H9 (cell line): ENCODE data around the gene JAG1. TPM values are rescaled to one million over a fixed set of nuclear protein-coding genes. Genes with fewer than 3 reads are reported as not detected.

ENCODE experiments used
- DNase-seq: peaks from one replicate; pipeline ENCODE4 v3.0.0-alpha.2; 2017
- H2AFZ ChIP-seq: one replicate; pipeline ENCODE4 v1.6.1; 2013; ENCODE audit warnings: mild to moderate bottlenecking, low read length, control low read depth, moderate library complexity
- H2AK5ac ChIP-seq: 2 replicates; pipeline ENCODE4 v1.6.1; 2013; ENCODE audit warnings: low read length, control low read depth, mixed read lengths; ENCODE audit not compliant: insufficient read length
- H2BK120ac ChIP-seq: one replicate; pipeline ENCODE4 v1.6.1; 2013; ENCODE audit warnings: low read depth, mild to moderate bottlenecking, low read length, control low read depth, inconsistent platforms; ENCODE audit not compliant: poor library complexity, severe bottlenecking
- H2BK12ac ChIP-seq: 2 replicates; pipeline ENCODE4 v1.6.1; 2013; ENCODE audit warnings: low read length, control low read depth, mixed read lengths, low read depth; ENCODE audit not compliant: insufficient read length
- H2BK15ac ChIP-seq: 2 replicates; pipeline ENCODE4 v1.6.1; 2013; ENCODE audit warnings: low read depth, low read length, control low read depth
- H2BK20ac ChIP-seq: one replicate; pipeline ENCODE4 v1.6.1; 2013; ENCODE audit warnings: low read depth, mild to moderate bottlenecking, low read length, control low read depth, inconsistent platforms; ENCODE audit not compliant: poor library complexity, severe bottlenecking
- H2BK5ac ChIP-seq: 2 replicates; pipeline ENCODE4 v1.6.1; 2013; ENCODE audit warnings: low read length, control low read depth, mixed read lengths; ENCODE audit not compliant: insufficient read length
- H3K14ac ChIP-seq: 2 replicates; pipeline ENCODE4 v1.6.1; 2013; ENCODE audit warnings: low read length, control low read depth; ENCODE audit not compliant: insufficient read depth
- H3K18ac ChIP-seq: 2 replicates; pipeline ENCODE4 v1.6.1; 2013; ENCODE audit warnings: low read depth, mild to moderate bottlenecking, mixed read lengths, low read length, control low read depth; ENCODE audit not compliant: insufficient read length
- H3K23ac ChIP-seq: 2 replicates; pipeline ENCODE4 v1.6.1; 2013; ENCODE audit warnings: low read length, control low read depth, mixed read lengths, low read depth; ENCODE audit not compliant: insufficient read length
- H3K23me2 ChIP-seq: 2 replicates; pipeline ENCODE4 v1.6.1; 2013; ENCODE audit warnings: low read depth, mild to moderate bottlenecking, mixed read lengths, low read length, control low read depth; ENCODE audit not compliant: insufficient read length, poor library complexity, severe bottlenecking
- H3K27ac ChIP-seq: 2 replicates; pipeline ENCODE4 v1.5.1; 2013; ENCODE audit warnings: low read length, control low read depth, mixed read lengths, low read depth; ENCODE audit not compliant: insufficient read length
- H3K27me3 ChIP-seq: 2 replicates; pipeline ENCODE4 v1.6.1; 2013; ENCODE audit warnings: low read length, control low read depth, inconsistent platforms; ENCODE audit not compliant: insufficient read depth
- H3K4ac ChIP-seq: 2 replicates; pipeline ENCODE4 v1.6.1; 2013; ENCODE audit warnings: low read depth, mild to moderate bottlenecking, control low read depth, inconsistent platforms, low read length, moderate library complexity
- H3K4me1 ChIP-seq: 2 replicates; pipeline ENCODE4 v1.6.1; 2013; ENCODE audit warnings: low read length, control low read depth, inconsistent platforms; ENCODE audit not compliant: insufficient read depth
- H3K4me2 ChIP-seq: 2 replicates; pipeline ENCODE4 v1.6.1; 2013; ENCODE audit warnings: low read length, control low read depth, mixed read lengths; ENCODE audit not compliant: insufficient read length, insufficient read depth
- H3K56ac ChIP-seq: 2 replicates; pipeline ENCODE4 v1.6.1; 2013; ENCODE audit warnings: low read depth, mild to moderate bottlenecking, mixed read lengths, low read length, control low read depth; ENCODE audit not compliant: insufficient read length
- H3K79me1 ChIP-seq: 2 replicates; pipeline ENCODE4 v1.6.1; 2013; ENCODE audit warnings: low read depth, mild to moderate bottlenecking, moderate library complexity, low read length, control low read depth, inconsistent platforms; ENCODE audit not compliant: insufficient read depth, poor library complexity, severe bottlenecking
- H3K79me2 ChIP-seq: 2 replicates; pipeline ENCODE4 v1.6.1; 2013; ENCODE audit warnings: low read length, control low read depth, inconsistent platforms; ENCODE audit not compliant: insufficient read depth
- H3K9ac ChIP-seq: 2 replicates; pipeline ENCODE4 v1.6.1; 2013; ENCODE audit warnings: low read length, control low read depth, mixed read lengths; ENCODE audit not compliant: insufficient read length; ENCODE audit errors: extremely low read depth
- H3K9me3 ChIP-seq: one replicate; pipeline ENCODE4 v1.6.1; 2013; ENCODE audit warnings: low read depth, low read length, inconsistent platforms; ENCODE audit not compliant: control insufficient read depth
- H3T11ph ChIP-seq: one replicate; pipeline ENCODE4 v1.6.1; 2013; ENCODE audit warnings: mild to moderate bottlenecking, low read length, control low read depth, inconsistent platforms
- H4K20me1 ChIP-seq: one replicate; pipeline ENCODE4 v1.6.1; 2013; ENCODE audit not compliant: control insufficient read depth, insufficient read length, insufficient read depth
- H4K5ac ChIP-seq: 2 replicates; pipeline ENCODE4 v1.6.1; 2013; ENCODE audit warnings: low read depth, mild to moderate bottlenecking, mixed read lengths, low read length, control low read depth; ENCODE audit not compliant: insufficient read length
- H4K8ac ChIP-seq: replicated peaks from 2 replicates; pipeline ENCODE4 v1.6.1; 2013; ENCODE audit warnings: low read length, control low read depth, mixed read lengths, low read depth; ENCODE audit not compliant: insufficient read length
- H4K91ac ChIP-seq: 2 replicates; pipeline ENCODE4 v1.6.1; 2013; ENCODE audit warnings: low read depth, mild to moderate bottlenecking, moderate library complexity, mixed read lengths, low read length, control low read depth; ENCODE audit not compliant: insufficient read length
- H3K27ac Mint-ChIP-seq, 3 experiments: 2 replicates in 2 of 3; 3 replicates in 1 of 3; pipeline ENCODE4 v1.8.0; 2020 to 2021; ENCODE audit warnings: mixed read lengths in 3 of 3, mild to moderate bottlenecking in 1 of 3, moderate library complexity in 1 of 3
- H3K27me3 Mint-ChIP-seq: 2 replicates; pipeline ENCODE4 v1.8.0; 2021; ENCODE audit warnings: low read depth, mild to moderate bottlenecking, moderate library complexity, mixed read lengths
- H3K36me3 Mint-ChIP-seq, 3 experiments: 2 replicates in 2 of 3; 3 replicates in 1 of 3; pipeline ENCODE4 v1.8.0; 2020 to 2021; ENCODE audit warnings: low read depth in 3 of 3, mixed read lengths in 3 of 3; ENCODE audit not compliant: insufficient read depth in 1 of 3
- H3K4me1 Mint-ChIP-seq, 2 experiments: 2 replicates each; pipeline ENCODE4 v1.8.0; 2020; ENCODE audit warnings: mixed read lengths in 2 of 2
- H3K4me3 Mint-ChIP-seq, 2 experiments: 2 replicates in 1 of 2; 3 replicates in 1 of 2; pipeline ENCODE4 v1.8.0; 2020 to 2021; ENCODE audit warnings: mild to moderate bottlenecking in 2 of 2, mixed read lengths in 2 of 2, moderate library complexity in 1 of 2
- H3K9me3 Mint-ChIP-seq, 2 experiments: 2 replicates in 1 of 2; 3 replicates in 1 of 2; pipeline ENCODE4 v1.8.0; 2020; ENCODE audit warnings: mild to moderate bottlenecking in 2 of 2, mixed read lengths in 2 of 2, moderate library complexity in 1 of 2
- CTCF ChIP-seq: fragments of 200-600 bp; sonication (generic); conservative IDR thresholded peaks from 3 replicates; pipeline ENCODE4 v1.8.0; 2021; ENCODE audit warnings: antibody characterized with exemption, mild to moderate bottlenecking
- WGBS: extraction: QIAGEN DNeasy Blood & Tissue Kit; methylation state at CpG from one replicate; pipeline ENCODE4 v1.1.7; 2013; ENCODE audit warnings: missing lambda C conversion rate, low lambda C conversion rate, mixed read lengths; ENCODE audit not compliant: insufficient read length; ENCODE audit errors: extremely low coverage; 5-methylcytosine and 5-hydroxymethylcytosine counted together
- total RNA-seq: library from RNA; stranded (reverse); gene quantifications from 2 replicates; pipeline ENCODE4 v1.2.1, GENCODE V29; 2021

The JAG1 gene
- total RNA-seq, 1 experiment from 2014 or later: 58.1 TPM

GRCh38 chr20:10652185-10652584, 21.6 kb downstream of the JAG1 start:
- Histone ChIP-seq H4K5ac (no peak overlapping the region), H2BK120ac (no peak overlapping the region), H3K4ac (no peak overlapping the region), H2AK5ac (no peak overlapping the region), H3K56ac (no peak overlapping the region), H4K20me1 (no peaks in the 10 kb centered on the region), H3K9me3 (no peaks in the 10 kb centered on the region), H3T11ph (no peak overlapping the region), H2BK20ac (no peak overlapping the region), H3K14ac (no peak overlapping the region), H2AFZ (no peak overlapping the region), H2BK12ac (no peak overlapping the region), H3K23ac (no peak overlapping the region), H4K91ac (no peak overlapping the region), H3K9ac (no peak overlapping the region), H4K8ac (no peak overlapping the region), H3K4me2 (no peak overlapping the region), H3K79me1 (peaks cover 4% of the 10 kb centered on the region), H2BK5ac (no peak overlapping the region), H3K79me2 (no peaks in the 10 kb centered on the region), H3K4me1 (peaks cover 21% of the 10 kb centered on the region; the same call in 1 of the 2 replicates), H3K18ac (no peak overlapping the region), H3K23me2 (no peaks in the 10 kb centered on the region), H3K27ac (no peak overlapping the region), H3K27me3 (no peaks in the 10 kb centered on the region), H2BK15ac (no peak overlapping the region)
- no peaks in the 10 kb centered on the region for H3K9me3 Mint-ChIP-seq
- H3K36me3 Mint-ChIP-seq: peaks cover 35 to 92% (median 65%) of the 10 kb centered on the region in 3 experiments
- WGBS: no CpG with 5 or more reads among the region's 9 CpGs
- no peak for TF ChIP-seq CTCF
- no peaks in the 10 kb centered on the region for H3K27me3 Mint-ChIP-seq
- H3K4me3 Mint-ChIP-seq: no peak overlapping the region
- peak overlapping the region in 2 of 3 experiments; percentile 70 to 94; a peak in 3 of 7 replicates for H3K27ac Mint-ChIP-seq
- DNase-seq: no peak
- peaks cover 85 to 95% of the 10 kb centered on the region in 2 experiments for H3K4me1 Mint-ChIP-seq
